GM19193 (cell line): Measurements from ENCODE around the gene TOPBP1.

Source experiments
- POLR2A ChIP-seq: IDR thresholded peaks from 4 replicates; pipeline ENCODE4 v1.6.1; 2011; ENCODE audit not compliant: insufficient read depth, insufficient read length; ENCODE audit errors: extremely low read depth

Gene TOPBP1

DNA sequence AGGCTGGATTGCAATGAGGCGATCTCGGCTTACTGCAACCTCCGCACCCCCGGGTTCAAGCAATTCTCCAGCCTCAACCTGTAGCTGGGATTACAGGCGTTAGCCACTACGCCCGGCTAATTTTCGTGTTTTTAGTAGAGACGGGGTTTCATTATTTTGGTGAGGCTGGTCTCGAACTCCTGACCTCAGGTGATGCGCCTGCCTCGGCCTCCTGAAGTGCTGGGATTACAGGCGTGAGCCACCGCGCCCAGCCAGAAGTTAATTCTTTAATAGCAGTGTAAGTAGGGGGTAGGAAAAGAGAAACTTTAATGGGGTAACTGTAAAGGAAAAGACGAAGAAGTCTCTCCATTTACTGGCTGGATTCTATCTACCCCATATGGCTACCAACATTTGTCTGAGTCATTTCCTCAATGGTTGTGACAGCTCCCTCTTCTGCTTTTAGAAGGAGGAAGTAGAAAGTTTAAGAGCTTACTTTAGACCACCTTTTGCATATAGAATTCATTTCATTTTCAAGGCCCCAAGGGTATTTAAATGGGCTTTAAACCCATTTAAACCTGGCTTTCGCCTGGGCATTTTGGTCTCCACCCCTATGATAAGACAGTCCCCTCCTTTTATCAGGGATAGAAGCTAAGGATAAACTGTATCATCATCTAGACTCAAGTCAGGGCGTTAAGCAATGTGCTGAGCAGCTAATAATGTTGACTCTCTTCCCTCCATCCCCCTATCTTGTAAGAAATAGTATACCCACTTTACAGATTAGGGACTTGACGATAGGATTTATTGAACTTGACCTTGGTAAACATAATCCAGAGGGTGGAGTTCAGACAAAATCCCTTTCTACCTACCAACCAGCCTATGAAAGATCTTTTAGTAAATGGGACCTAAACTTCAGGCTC, 89.3 kb downstream of the TOPBP1 start:
- no peak for TF ChIP-seq POLR2A

DNA sequence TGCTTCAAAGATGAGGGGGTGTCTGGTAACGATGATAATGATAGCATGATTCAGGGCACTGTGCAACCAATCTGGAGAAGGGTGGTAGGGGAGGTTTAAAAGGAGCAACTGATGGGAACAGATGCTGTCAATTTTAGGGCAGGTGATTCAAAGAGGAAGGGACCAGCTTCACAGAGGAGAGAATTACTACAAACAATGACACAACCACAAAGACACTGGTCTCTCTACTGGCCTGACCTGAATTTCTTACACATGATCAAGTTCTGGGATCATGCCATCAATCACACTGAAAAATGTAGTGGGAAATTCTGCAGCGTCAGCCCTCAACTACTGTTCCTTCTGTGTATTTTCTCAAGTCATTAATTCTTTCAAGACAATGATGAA, 90.8 kb downstream of the TOPBP1 start:
- TF ChIP-seq POLR2A, result no peak

DNA sequence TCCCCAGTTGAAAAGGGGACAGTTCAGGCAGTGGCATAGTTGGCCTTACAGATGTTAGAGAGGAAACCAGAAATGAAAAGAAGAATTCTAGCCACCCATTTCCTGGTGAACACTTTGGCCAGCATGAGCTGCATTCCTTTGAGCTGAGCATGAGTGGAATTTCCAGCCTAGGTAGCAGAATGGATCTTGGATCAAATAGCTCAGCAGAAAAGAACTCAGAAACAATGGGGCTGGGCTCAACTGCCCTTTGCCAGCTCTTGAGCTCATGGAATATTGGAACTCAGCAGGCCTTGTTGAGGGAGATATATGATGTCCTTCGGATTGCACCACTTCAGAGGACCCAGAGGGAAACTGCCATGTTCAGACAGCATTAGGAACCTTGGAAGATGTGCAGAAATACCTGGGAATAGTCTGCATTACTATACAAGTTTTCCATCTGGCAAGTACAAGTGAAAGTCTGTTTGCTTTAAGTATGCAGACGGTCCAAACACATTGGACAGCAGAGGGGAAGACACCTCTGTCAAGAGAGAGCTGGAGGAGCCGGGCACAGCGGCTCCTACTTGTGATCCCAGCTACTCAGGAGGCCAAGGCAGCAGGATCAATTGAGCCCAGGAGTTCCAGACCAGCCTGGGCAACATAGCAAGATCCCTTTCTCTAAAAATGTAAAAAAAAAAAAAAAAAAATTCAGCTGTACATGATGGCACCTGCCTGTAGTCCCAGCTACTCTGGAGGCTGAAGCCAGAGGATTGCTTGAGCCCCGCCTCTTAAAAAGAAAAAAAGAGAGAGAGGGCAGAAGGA, 91.4 kb downstream of the TOPBP1 start:
- no peak for TF ChIP-seq POLR2A

DNA sequence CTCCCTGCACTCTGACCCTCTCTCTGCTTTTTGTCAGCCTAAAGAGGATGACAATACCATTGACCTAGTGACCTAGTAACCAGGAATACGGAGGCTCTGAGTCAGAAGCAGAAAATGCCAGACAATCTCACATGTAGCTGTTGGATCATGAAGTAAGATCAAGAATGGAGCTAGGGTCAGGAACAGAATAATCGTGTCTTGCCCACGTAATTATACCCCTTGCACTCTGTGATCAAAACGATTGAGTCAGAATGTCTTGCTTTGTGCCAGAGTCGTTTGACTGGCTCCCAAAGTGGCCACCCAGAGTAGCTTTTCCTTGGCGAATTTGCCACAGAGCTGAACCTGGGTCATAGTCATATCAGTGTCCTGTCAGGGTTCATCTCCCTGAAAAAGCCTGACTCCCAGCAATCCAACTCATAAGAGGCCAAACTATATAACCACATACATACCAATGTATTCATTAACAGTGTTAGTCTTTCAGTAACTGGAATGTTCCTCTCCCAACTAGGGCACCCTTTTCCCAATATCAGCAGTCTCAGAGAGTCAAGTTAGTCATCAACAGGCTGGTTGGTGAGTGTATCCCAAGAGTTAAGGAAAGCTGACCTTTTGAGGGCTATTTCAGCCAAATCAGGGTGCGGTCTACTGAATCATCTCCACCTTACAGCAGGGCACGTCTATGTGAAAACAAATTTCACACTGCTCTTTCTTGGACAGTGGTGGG, 93.3 kb downstream of the TOPBP1 start:
- TF ChIP-seq POLR2A, result no peak

DNA sequence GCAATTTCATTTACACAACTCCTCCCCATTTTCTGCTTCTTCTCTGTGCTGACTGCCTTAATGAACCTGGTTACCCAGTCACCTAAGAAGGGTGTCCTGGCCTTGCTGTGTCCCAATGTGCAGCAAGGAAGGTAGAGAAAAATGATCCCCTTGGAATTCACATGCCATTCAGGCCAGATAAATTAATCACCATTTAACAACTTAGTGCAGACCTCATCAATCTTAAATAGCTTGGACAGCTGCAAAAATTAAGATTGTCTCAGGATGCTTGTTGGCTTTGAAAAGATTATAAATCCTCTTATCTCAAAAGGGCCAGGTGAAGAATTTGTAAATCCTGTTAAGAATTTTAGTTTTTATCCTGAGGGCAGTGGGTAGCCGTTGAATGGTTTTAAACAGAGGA, 97.9 kb downstream of the TOPBP1 start:
- TF ChIP-seq POLR2A, result no peak

DNA sequence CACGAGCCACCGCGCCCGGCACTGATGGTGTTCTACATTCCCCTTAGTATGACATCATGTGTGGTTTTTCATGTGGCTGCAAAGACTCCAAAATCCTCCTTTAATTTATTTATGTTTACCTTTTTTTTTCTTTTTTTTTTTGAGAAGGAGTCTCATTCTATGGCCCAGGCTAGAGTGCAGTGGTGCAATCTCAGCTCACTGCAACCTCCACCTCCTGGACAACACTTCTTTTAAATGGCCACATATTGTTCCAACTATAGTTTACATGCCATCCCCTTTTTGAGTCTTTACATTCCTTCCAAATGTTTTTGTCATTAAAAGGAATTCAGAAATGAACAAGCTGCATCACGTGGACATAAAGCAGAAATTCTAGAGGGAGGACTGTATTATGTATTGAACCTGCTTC, 98.6 kb downstream of the TOPBP1 start:
- no peak for TF ChIP-seq POLR2A

DNA sequence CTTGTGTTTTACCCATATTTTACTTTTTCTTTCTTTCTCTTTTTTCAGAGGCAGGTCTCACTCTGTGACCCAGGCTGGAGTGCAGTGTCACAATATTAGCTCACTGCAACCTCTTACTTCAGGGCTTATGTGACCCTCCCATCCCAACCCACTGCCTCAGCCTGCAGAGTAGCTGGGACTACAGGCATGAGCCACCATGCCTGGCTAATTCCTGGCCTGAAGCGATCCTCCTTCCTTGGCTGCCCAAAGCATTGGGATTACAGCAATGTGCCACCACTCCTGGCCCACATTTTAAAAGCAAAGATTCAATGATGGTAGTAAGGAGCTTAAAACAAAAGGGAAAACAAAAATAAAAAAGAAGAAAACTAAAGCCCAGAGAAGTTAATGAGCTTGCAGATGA, 99.4 kb downstream of the TOPBP1 start:
- no peak for TF ChIP-seq POLR2A

DNA sequence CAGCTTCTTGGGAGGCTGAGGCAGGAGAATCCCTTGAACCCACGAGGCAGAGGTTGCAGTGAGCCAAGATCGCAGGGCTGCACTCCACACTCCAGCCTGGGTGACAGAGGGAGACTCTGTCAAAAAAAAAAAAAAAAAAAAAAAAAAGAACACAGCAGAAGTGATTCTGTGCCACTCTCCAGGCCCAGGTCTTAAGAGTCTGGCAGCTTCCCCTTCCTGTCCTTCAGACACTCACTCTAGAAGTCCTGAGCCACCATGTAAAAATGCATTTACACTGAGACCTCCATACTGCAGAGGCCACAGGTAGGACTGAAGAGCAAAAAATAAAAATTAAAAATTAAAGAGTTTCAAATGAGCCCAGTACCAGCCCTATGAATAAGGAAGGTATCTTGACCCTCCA, 100.1 kb downstream of the TOPBP1 start:
- TF ChIP-seq POLR2A, result no peak
